Astrocyte (in vitro differentiated cells and primary cell): ENCODE measurements around the gene P2RY6.

Experiments
- EZH2 ChIP-seq: IDR thresholded peaks from 2 replicates; pipeline ENCODE4 v1.6.1; 2012; ENCODE audit warnings: mild to moderate bottlenecking, low read length, inconsistent platforms; ENCODE audit not compliant: insufficient read depth
- TF ChIP-seq, protein P1 (sequence below): IDR thresholded peaks from 2 replicates; pipeline ENCODE4 v1.5.1; 2011; ENCODE audit warnings: low read depth, mild to moderate bottlenecking, inconsistent platforms, low read length, moderate library complexity; ENCODE audit not compliant: insufficient read depth

DNA sequence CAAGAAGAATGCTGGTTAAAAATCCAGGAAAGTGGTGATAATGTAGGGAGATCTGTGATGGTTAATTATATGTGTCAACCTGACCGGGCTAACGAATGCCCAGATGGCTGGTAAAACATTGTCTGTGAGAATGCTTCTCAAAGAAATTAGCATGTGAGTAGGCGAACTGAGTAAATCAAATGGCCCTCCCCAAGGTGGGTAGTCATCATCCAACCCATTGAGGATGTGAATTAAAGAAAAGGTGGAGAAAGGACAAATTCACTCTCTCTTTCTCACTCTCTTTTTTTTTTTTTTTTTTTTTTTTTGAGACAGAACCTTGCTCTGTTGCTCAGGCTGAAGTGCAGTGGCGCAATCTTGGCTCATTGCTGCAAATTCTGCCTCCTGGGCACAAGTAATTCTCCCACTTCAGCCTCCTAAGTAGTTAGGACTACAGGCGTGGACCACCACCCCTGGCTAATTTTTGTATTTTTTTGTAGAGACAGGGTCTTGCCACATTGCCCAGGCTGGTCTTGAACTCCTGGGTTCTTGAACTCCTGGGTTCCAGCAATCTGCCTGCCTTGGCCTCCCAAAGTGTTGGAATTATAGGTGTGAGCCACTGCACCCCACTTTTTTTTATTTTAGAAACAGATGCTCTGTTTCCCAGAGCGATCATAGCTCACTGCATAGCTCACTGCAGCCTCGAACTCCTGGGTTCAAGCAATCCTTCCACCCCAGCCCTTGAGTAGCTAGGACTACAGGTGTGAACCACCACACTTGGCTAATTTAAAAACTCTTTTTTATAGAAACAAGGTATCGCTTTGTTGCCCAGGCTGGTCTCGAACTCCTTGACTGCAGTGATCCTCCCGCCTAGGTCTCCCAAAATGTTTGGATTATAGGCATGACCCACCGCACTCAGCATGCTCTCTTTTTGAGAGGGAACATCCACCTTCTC, 22.0 kb upstream of the P2RY6 start:
- TF ChIP-seq EZH2, result no peak
- TF ChIP-seq, protein P1, sequence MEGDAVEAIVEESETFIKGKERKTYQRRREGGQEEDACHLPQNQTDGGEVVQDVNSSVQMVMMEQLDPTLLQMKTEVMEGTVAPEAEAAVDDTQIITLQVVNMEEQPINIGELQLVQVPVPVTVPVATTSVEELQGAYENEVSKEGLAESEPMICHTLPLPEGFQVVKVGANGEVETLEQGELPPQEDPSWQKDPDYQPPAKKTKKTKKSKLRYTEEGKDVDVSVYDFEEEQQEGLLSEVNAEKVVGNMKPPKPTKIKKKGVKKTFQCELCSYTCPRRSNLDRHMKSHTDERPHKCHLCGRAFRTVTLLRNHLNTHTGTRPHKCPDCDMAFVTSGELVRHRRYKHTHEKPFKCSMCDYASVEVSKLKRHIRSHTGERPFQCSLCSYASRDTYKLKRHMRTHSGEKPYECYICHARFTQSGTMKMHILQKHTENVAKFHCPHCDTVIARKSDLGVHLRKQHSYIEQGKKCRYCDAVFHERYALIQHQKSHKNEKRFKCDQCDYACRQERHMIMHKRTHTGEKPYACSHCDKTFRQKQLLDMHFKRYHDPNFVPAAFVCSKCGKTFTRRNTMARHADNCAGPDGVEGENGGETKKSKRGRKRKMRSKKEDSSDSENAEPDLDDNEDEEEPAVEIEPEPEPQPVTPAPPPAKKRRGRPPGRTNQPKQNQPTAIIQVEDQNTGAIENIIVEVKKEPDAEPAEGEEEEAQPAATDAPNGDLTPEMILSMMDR, result no peak
